ENCODE measurements around the gene ANK3.

ANK3 gene

DNA sequence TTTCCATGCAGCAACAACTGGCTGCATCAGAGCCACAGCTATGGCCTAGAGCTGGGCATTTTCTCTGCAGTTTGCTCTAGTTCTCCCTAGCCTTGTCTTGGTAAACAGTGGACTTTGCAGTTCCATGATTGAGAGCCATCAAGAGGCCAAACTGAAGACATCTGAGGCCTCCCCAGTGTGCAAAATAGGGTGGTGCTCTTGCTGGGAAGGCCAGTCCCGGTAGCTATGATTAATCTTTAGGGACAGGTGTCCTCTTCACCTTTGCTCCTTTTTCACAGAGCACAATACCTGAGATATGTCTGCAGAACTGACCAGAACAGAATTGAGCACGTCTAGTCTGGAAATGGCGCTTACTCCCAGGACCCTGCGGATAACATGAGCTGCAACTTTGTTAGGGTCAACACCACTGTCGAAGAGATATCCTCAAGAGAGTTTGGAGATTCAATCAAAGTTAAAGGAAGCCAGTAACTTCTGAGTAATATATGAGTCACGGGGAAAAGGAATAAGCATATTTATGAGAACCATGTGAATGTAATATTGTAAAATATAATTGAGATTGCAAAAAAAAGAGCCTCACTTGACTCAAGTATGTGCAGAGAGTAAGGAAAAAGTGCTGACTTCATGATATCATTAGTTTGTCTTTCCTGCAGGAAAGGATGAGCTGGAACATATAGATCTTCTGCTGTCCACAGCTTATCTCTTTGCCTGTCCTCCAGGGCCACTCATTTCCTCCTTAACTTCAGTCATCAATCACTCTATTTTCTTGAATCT is 76.7 kb downstream of the ANK3 start:
- TF ChIP-seq TAF1 (IDR thresholded peaks at IDR 0.05; ENCODE audit: borderline replicate concordance, insufficient read depth, low read length) (no peak), SIN3A (IDR thresholded peaks at IDR 0.05; ENCODE audit: borderline replicate concordance, insufficient read depth, low read length) (no peak), POLR2AphosphoS5 (IDR thresholded peaks at IDR 0.05; ENCODE audit: low read depth, low read length) (no peak), REST (IDR thresholded peaks at IDR 0.05; ENCODE audit: insufficient read depth in 1 of 2, low read depth in 2 of 2, low read length in 2 of 2) (no peak), FOXP2 (optimal IDR thresholded peaks at IDR 0.05; ENCODE audit: borderline replicate concordance, extremely low read depth, extremely low read length, insufficient read depth) (no peak)

DNA sequence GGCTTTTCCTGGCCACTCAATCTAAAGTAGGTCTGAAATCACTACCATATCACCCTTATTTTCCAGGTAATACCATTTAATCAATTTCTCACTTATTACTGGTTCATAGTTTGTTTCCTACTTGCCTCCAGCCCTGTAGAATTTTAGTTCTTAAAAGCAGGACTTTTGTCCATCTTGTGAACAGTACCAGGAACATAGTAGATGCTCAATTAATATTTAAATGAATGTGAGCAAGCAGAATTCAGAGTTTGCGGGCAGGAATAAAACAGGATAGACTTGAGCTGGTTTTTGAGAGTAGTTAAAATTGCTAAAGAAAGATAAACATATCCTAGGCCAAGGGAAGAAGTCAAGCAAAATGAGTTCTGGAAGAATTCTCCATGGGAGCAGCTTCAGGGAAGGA is 77.9 kb downstream of the ANK3 start:
- TF ChIP-seq SIN3A (IDR thresholded peaks at IDR 0.05; ENCODE audit: borderline replicate concordance, insufficient read depth, low read length) (no peak), TAF1 (IDR thresholded peaks at IDR 0.05; ENCODE audit: borderline replicate concordance, insufficient read depth, low read length) (no peak), FOXP2 (optimal IDR thresholded peaks at IDR 0.05; ENCODE audit: borderline replicate concordance, extremely low read depth, extremely low read length, insufficient read depth) (no peak), REST (IDR thresholded peaks at IDR 0.05; ENCODE audit: insufficient read depth in 1 of 2, low read depth in 2 of 2, low read length in 2 of 2) (no peak), POLR2AphosphoS5 (IDR thresholded peaks at IDR 0.05; ENCODE audit: low read depth, low read length) (no peak)

DNA sequence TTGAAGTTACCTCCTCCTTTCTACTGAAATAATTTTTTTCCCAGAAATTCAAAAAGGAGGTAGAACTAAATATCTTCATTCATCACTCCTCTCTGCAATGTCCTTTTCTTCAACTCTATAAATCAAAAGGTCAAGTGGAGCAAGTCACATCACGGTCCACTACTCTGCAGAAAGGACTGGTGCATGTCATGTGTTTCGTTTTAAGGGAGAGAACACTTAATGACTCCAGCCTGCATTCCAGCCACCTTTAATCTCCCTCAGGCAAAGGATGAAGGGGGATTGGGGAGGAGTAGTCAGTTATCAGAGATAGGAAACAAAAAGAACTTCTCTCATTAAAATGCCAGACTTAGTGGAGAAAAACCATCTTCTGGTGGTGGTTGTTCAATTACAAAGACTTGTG is 78.9 kb downstream of the ANK3 start:
- TF ChIP-seq POLR2AphosphoS5 (IDR thresholded peaks at IDR 0.05; ENCODE audit: low read depth, low read length) (no peak), TAF1 (IDR thresholded peaks at IDR 0.05; ENCODE audit: borderline replicate concordance, insufficient read depth, low read length) (no peak), REST (IDR thresholded peaks at IDR 0.05; ENCODE audit: insufficient read depth in 1 of 2, low read depth in 2 of 2, low read length in 2 of 2) (no peak), FOXP2 (optimal IDR thresholded peaks at IDR 0.05; ENCODE audit: borderline replicate concordance, extremely low read depth, extremely low read length, insufficient read depth) (no peak), SIN3A (IDR thresholded peaks at IDR 0.05; ENCODE audit: borderline replicate concordance, insufficient read depth, low read length) (no peak)

DNA sequence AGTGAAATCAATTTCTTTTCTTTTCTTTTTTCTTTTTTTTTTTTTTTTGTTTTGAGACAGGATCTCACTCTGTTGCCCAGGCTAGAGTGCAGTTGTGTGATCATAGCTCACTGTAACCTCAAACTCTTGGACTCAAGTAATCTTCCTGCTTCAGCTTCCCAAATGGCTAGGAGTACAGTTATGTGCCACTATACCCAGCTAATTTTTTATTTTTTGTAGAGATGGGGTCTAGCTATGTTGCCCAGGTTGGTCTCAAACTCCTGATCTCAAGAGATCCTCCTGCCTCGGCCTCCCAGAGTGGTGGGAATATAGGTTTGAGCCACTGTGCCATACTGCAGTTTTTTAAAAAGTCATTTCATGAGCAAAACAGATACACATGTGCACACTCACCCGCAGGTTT is 79.8 kb downstream of the ANK3 start:
- TF ChIP-seq TAF1 (IDR thresholded peaks at IDR 0.05; ENCODE audit: borderline replicate concordance, insufficient read depth, low read length) (no peak), SIN3A (IDR thresholded peaks at IDR 0.05; ENCODE audit: borderline replicate concordance, insufficient read depth, low read length) (no peak)

GRCh38 chr10:60309371-60309770 is 80.3 kb downstream of the ANK3 start:
- no peak for TF ChIP-seq REST (IDR thresholded peaks at IDR 0.05; ENCODE audit: insufficient read depth in 1 of 2, low read depth in 2 of 2, low read length in 2 of 2)
- TF ChIP-seq FOXP2 (optimal IDR thresholded peaks at IDR 0.05; ENCODE audit: borderline replicate concordance, extremely low read depth, extremely low read length, insufficient read depth), result no peak
- no peak for TF ChIP-seq SIN3A (IDR thresholded peaks at IDR 0.05; ENCODE audit: borderline replicate concordance, insufficient read depth, low read length)
